ENCODE results near the gene CDH13.

Gene CDH13

GRCh38 chr16:83113317-83113716 lies 486.5 kb downstream of the CDH13 start:
- Histone ChIP-seq H3K27ac (ENCODE audit: low read length) (no peak overlapping the region), H3K4me1 (ENCODE audit: control insufficient read depth, insufficient read depth, low read length) (no peaks in the 10 kb centered on the region), H3K27me3 (ENCODE audit: control insufficient read depth in 1 of 2, insufficient read depth in 2 of 2, low read length in 2 of 2) (no peaks in the 10 kb centered on the region), H3K9me3 (ENCODE audit: control insufficient read depth in 2 of 2, low read length in 2 of 2) (no peaks in the 10 kb centered on the region), H3K36me3 (ENCODE audit: control insufficient read depth in 2 of 2, insufficient read depth in 2 of 2, low read length in 2 of 2) (no peaks in the 10 kb centered on the region), H3K4me3 (ENCODE audit: low read length in 2 of 2) (no peak overlapping the region), H3K9ac (ENCODE audit: low read length in 2 of 2) (no peak overlapping the region)

- no peaks in the 10 kb centered on the region for H3K9me3 ChIP-seq (ENCODE audit: control insufficient read depth in 2 of 2, low read length in 2 of 2)
- H3K4me3 ChIP-seq (ENCODE audit: low read length in 2 of 2), result no peak overlapping the region
- no peaks in the 10 kb centered on the region for H3K4me1 ChIP-seq (ENCODE audit: control insufficient read depth, insufficient read depth, low read length)
- no peaks in the 10 kb centered on the region for H3K27me3 ChIP-seq (ENCODE audit: control insufficient read depth in 1 of 2, insufficient read depth in 2 of 2, low read length in 2 of 2)
- H3K36me3 ChIP-seq (ENCODE audit: control insufficient read depth in 2 of 2, insufficient read depth in 2 of 2, low read length in 2 of 2), result no peaks in the 10 kb centered on the region
- H3K27ac ChIP-seq (ENCODE audit: low read length), result no peak overlapping the region
- no peak overlapping the region for H3K9ac ChIP-seq (ENCODE audit: low read length in 2 of 2)
Observed at GRCh38 chr16:83113811-83114210, 487.0 kb downstream of the CDH13 start.

- Histone ChIP-seq H3K9ac (ENCODE audit: low read length in 2 of 2) (no peak overlapping the region), H3K9me3 (ENCODE audit: control insufficient read depth in 2 of 2, low read length in 2 of 2) (no peaks in the 10 kb centered on the region), H3K27me3 (ENCODE audit: control insufficient read depth in 1 of 2, insufficient read depth in 2 of 2, low read length in 2 of 2) (no peaks in the 10 kb centered on the region), H3K4me3 (ENCODE audit: low read length in 2 of 2) (no peak overlapping the region), H3K27ac (ENCODE audit: low read length) (no peak overlapping the region), H3K4me1 (ENCODE audit: control insufficient read depth, insufficient read depth, low read length) (no peaks in the 10 kb centered on the region), H3K36me3 (ENCODE audit: control insufficient read depth in 2 of 2, insufficient read depth in 2 of 2, low read length in 2 of 2) (no peaks in the 10 kb centered on the region)
Observed at GRCh38 chr16:83115491-83116232, 488.9 kb downstream of the CDH13 start.

DNA sequence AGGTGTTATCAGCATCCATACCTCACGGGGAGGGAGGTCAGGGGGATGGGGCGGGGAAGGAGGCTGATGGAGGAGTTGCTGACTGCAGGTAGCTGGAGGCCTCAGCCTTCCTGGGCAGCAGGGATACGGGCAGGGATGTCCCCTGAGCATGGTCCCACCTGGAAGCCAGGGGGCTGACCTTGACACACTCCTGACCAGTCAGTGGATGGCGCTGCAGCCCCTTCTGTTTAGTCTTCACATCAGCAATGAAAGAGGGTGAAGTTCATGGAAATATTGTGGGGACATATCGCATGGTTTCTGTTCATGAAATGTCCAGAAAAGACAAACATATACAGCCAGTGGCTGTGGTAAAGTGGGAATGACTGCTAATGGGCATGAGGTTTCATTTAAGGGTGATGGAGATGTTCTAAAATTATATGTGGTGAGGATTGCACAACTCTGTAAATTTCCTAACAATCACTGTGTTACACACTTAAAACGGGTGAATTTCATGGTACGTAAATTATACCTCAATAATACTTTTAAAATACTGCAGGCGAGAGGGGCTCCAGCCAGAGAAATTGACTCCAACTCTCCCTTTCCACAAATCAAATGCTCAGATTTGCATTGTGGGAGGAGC lies 489.6 kb downstream of the CDH13 start:
- H3K9ac ChIP-seq (ENCODE audit: low read length in 2 of 2), result no peak overlapping the region
- no peaks in the 10 kb centered on the region for H3K36me3 ChIP-seq (ENCODE audit: control insufficient read depth in 2 of 2, insufficient read depth in 2 of 2, low read length in 2 of 2)
- no peaks in the 10 kb centered on the region for H3K9me3 ChIP-seq (ENCODE audit: control insufficient read depth in 2 of 2, low read length in 2 of 2)
- H3K27ac ChIP-seq (ENCODE audit: low read length), result no peak overlapping the region
- H3K4me1 ChIP-seq (ENCODE audit: control insufficient read depth, insufficient read depth, low read length), result no peaks in the 10 kb centered on the region
- H3K4me3 ChIP-seq (ENCODE audit: low read length in 2 of 2), result no peak overlapping the region
- no peaks in the 10 kb centered on the region for H3K27me3 ChIP-seq (ENCODE audit: control insufficient read depth in 1 of 2, insufficient read depth in 2 of 2, low read length in 2 of 2)

GRCh38 chr16:83117810-83118209 lies 491.0 kb downstream of the CDH13 start:
- Histone ChIP-seq H3K4me1 (ENCODE audit: control insufficient read depth, insufficient read depth, low read length) (no peaks in the 10 kb centered on the region), H3K27ac (ENCODE audit: low read length) (no peak overlapping the region), H3K36me3 (ENCODE audit: control insufficient read depth in 2 of 2, insufficient read depth in 2 of 2, low read length in 2 of 2) (no peaks in the 10 kb centered on the region), H3K9me3 (ENCODE audit: control insufficient read depth in 2 of 2, low read length in 2 of 2) (no peaks in the 10 kb centered on the region), H3K27me3 (ENCODE audit: control insufficient read depth in 1 of 2, insufficient read depth in 2 of 2, low read length in 2 of 2) (no peaks in the 10 kb centered on the region), H3K4me3 (ENCODE audit: low read length in 2 of 2) (no peak overlapping the region), H3K9ac (ENCODE audit: low read length in 2 of 2) (no peak overlapping the region)

DNA sequence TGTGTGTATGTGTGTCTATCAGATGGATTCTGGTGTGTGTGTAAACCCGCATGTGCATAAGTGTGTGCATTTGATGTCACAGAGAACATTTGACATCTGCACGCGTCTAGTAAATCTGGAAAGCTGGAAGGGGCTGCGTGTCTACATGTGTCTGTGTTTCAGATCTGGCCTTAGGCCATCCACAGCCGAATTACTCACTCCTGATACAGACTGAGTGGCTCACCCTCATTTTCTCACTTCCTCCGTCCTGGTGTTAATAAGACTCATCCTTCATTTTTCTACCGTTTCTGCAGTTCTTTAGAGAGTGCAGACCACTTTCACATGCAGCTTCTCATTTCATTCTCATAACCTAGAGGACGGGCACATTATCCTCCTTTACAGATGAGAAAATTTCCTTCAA lies 491.6 kb downstream of the CDH13 start:
- no peaks in the 10 kb centered on the region for H3K36me3 ChIP-seq (ENCODE audit: control insufficient read depth in 2 of 2, insufficient read depth in 2 of 2, low read length in 2 of 2)
- H3K9me3 ChIP-seq (ENCODE audit: control insufficient read depth in 2 of 2, low read length in 2 of 2), result no peaks in the 10 kb centered on the region
- no peak overlapping the region for H3K9ac ChIP-seq (ENCODE audit: low read length in 2 of 2)
- H3K4me1 ChIP-seq (ENCODE audit: control insufficient read depth, insufficient read depth, low read length), result no peaks in the 10 kb centered on the region
- H3K27ac ChIP-seq (ENCODE audit: low read length), result no peak overlapping the region
- no peaks in the 10 kb centered on the region for H3K27me3 ChIP-seq (ENCODE audit: control insufficient read depth in 1 of 2, insufficient read depth in 2 of 2, low read length in 2 of 2)
- no peak overlapping the region for H3K4me3 ChIP-seq (ENCODE audit: low read length in 2 of 2)

DNA sequence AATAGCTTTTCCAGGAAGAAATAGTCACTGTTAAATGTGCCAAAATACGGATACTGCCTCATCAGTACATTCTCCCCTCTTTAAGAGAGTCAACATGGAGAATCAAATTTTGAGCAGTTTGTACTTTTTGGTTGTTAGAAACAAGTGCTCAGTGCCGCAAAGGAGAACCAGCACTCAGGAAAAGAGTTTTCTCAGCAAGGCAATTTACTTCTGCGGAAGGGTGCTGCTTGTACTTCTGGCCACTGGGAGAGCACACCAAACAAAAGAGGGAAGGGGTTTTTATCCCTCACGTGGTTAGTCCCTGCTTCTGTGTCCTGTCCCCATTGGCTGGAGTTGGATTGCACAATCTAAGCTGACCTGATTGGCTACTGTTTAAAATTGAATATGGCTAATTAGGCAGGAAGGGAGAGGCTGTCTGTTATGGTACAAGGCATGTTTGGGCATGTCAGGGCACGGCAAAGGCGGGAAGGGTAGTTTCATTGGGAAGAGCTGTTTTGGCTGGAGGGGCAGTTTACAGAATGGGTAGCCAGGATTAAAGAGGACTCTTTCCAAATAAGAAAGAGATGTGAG lies 499.3 kb downstream of the CDH13 start:
- H3K27ac ChIP-seq (ENCODE audit: low read length), result no peak overlapping the region
- H3K36me3 ChIP-seq (ENCODE audit: control insufficient read depth in 2 of 2, insufficient read depth in 2 of 2, low read length in 2 of 2), result no peaks in the 10 kb centered on the region
- H3K9ac ChIP-seq (ENCODE audit: low read length in 2 of 2), result no peak overlapping the region
- H3K4me3 ChIP-seq (ENCODE audit: low read length in 2 of 2), result no peak overlapping the region
- no peaks in the 10 kb centered on the region for H3K4me1 ChIP-seq (ENCODE audit: control insufficient read depth, insufficient read depth, low read length)
- H3K9me3 ChIP-seq (ENCODE audit: control insufficient read depth in 2 of 2, low read length in 2 of 2), result peaks cover 3 to 4% of the 10 kb centered on the region in 2 donors
- no peaks in the 10 kb centered on the region for H3K27me3 ChIP-seq (ENCODE audit: control insufficient read depth in 1 of 2, insufficient read depth in 2 of 2, low read length in 2 of 2)

GRCh38 chr16:83128041-83128440 lies 501.3 kb downstream of the CDH13 start:
- Histone ChIP-seq H3K36me3 (ENCODE audit: control insufficient read depth in 2 of 2, insufficient read depth in 2 of 2, low read length in 2 of 2) (no peaks in the 10 kb centered on the region), H3K27ac (ENCODE audit: low read length) (no peak overlapping the region), H3K9ac (ENCODE audit: low read length in 2 of 2) (no peak overlapping the region), H3K27me3 (ENCODE audit: control insufficient read depth in 1 of 2, insufficient read depth in 2 of 2, low read length in 2 of 2) (no peaks in the 10 kb centered on the region), H3K9me3 (ENCODE audit: control insufficient read depth in 2 of 2, low read length in 2 of 2) (peaks cover 3 to 4% of the 10 kb centered on the region in 2 donors), H3K4me1 (ENCODE audit: control insufficient read depth, insufficient read depth, low read length) (no peaks in the 10 kb centered on the region), H3K4me3 (ENCODE audit: low read length in 2 of 2) (no peak overlapping the region)

DNA sequence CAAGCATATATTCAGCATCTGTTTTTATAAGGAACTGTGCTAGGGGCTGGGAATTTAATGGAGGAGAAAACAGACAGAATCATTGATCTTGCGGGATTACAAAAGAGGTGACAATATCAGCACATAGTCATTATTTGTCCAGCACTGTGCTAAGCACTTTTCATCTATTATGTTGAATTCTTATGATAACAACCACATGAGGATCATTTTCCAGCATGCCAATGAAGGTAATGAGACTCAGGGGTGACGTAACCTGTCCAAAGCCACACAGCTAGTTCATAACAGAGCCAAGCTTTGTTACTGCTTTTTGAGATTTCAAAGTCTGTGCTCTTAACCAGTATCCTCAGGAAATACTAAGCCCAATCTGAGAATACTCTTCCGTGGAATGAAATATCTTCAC lies 503.3 kb downstream of the CDH13 start:
- Histone ChIP-seq H3K4me3 (ENCODE audit: low read length in 2 of 2) (no peak overlapping the region), H3K4me1 (ENCODE audit: control insufficient read depth, insufficient read depth, low read length) (no peaks in the 10 kb centered on the region), H3K9ac (ENCODE audit: low read length in 2 of 2) (no peak overlapping the region), H3K9me3 (ENCODE audit: control insufficient read depth in 2 of 2, low read length in 2 of 2) (peaks cover 3 to 4% of the 10 kb centered on the region in 2 donors), H3K36me3 (ENCODE audit: control insufficient read depth in 2 of 2, insufficient read depth in 2 of 2, low read length in 2 of 2) (no peaks in the 10 kb centered on the region), H3K27me3 (ENCODE audit: control insufficient read depth in 1 of 2, insufficient read depth in 2 of 2, low read length in 2 of 2) (no peaks in the 10 kb centered on the region), H3K27ac (ENCODE audit: low read length) (no peak overlapping the region)

GRCh38 chr16:83134638-83135037 lies 507.9 kb downstream of the CDH13 start:
- H3K9me3 ChIP-seq (ENCODE audit: control insufficient read depth in 2 of 2, low read length in 2 of 2), result no peaks in the 10 kb centered on the region
- H3K27ac ChIP-seq (ENCODE audit: low read length), result no peak overlapping the region
- H3K27me3 ChIP-seq (ENCODE audit: control insufficient read depth in 1 of 2, insufficient read depth in 2 of 2, low read length in 2 of 2), result no peaks in the 10 kb centered on the region
- no peaks in the 10 kb centered on the region for H3K4me1 ChIP-seq (ENCODE audit: control insufficient read depth, insufficient read depth, low read length)
- H3K4me3 ChIP-seq (ENCODE audit: low read length in 2 of 2), result no peak overlapping the region
- H3K9ac ChIP-seq (ENCODE audit: low read length in 2 of 2), result no peak overlapping the region
- H3K36me3 ChIP-seq (ENCODE audit: control insufficient read depth in 2 of 2, insufficient read depth in 2 of 2, low read length in 2 of 2), result no peaks in the 10 kb centered on the region

GRCh38 chr16:83136419-83136818 lies 509.6 kb downstream of the CDH13 start:
- no peaks in the 10 kb centered on the region for H3K9me3 ChIP-seq (ENCODE audit: control insufficient read depth in 2 of 2, low read length in 2 of 2)
- H3K4me3 ChIP-seq (ENCODE audit: low read length in 2 of 2), result no peak overlapping the region
- no peaks in the 10 kb centered on the region for H3K27me3 ChIP-seq (ENCODE audit: control insufficient read depth in 1 of 2, insufficient read depth in 2 of 2, low read length in 2 of 2)
- H3K9ac ChIP-seq (ENCODE audit: low read length in 2 of 2), result no peak overlapping the region
- no peaks in the 10 kb centered on the region for H3K36me3 ChIP-seq (ENCODE audit: control insufficient read depth in 2 of 2, insufficient read depth in 2 of 2, low read length in 2 of 2)
- no peaks in the 10 kb centered on the region for H3K4me1 ChIP-seq (ENCODE audit: control insufficient read depth, insufficient read depth, low read length)
- no peak overlapping the region for H3K27ac ChIP-seq (ENCODE audit: low read length)
